GM12878 (cell line): ENCODE results near the gene SHFL. TPM values are rescaled to one million over a fixed set of nuclear protein-coding genes. Genes with fewer than 3 reads are reported as not detected.
A peak's percentile ranks its signal among the peaks of the same experiment; 100 is the strongest.

Experiments
- ATF7 ChIP-seq: fragments of 450-650 bp; IDR thresholded peaks from 2 replicates; pipeline ENCODE4 v1.6.1; 2016; ENCODE audit warnings: low read depth, mild to moderate bottlenecking
- BACH1 ChIP-seq: fragments of 450-650 bp; IDR thresholded peaks from 2 replicates; pipeline ENCODE4 v1.6.1; 2017; ENCODE audit warnings: mild to moderate bottlenecking, borderline replicate concordance
- DPF2 ChIP-seq: fragments of 450-650 bp; IDR thresholded peaks from 2 replicates; pipeline ENCODE4 v1.6.1; 2017; ENCODE audit warnings: mild to moderate bottlenecking
- EED ChIP-seq: sonication (generic); IDR thresholded peaks from 2 replicates; pipeline ENCODE4 v1.6.1; 2016; ENCODE audit warnings: antibody characterized with exemption, low read depth
- EGR1 ChIP-seq, 2 experiments: IDR thresholded peaks; 1 replicate in 1 of 2; 2 replicates in 1 of 2; pipeline ENCODE4 v1.6.1; 2011 to 2012; ENCODE audit warnings: low read depth in 2 of 2, low read length in 2 of 2, borderline replicate concordance in 1 of 2, mild to moderate bottlenecking in 1 of 2, moderate library complexity in 1 of 2
- EP300 ChIP-seq, 2 experiments: fragments of 150-350 bp in 1 of 2; IDR thresholded peaks; 2 replicates each; pipeline ENCODE4 v1.6.1; 2011 to 2012; ENCODE audit warnings: low read depth in 2 of 2, low read length in 2 of 2, borderline replicate concordance in 1 of 2, improper control_type of control experiment in 1 of 2, inconsistent platforms in 1 of 2; ENCODE audit not compliant: control insufficient read depth in 1 of 2
- GATAD2B ChIP-seq: fragments of 450-650 bp; conservative IDR thresholded peaks from 2 replicates; pipeline ENCODE4 v1.6.1; 2017; ENCODE audit warnings: low read depth, mild to moderate bottlenecking, moderate library complexity
- HSF1 ChIP-seq: fragments of 150-350 bp; IDR thresholded peaks from 2 replicates; pipeline ENCODE4 v1.6.1; 2014; ENCODE audit warnings: mild to moderate bottlenecking, low read depth, low read length
- IKZF2 ChIP-seq, 2 experiments: fragments of 450-650 bp; IDR thresholded peaks; 2 replicates each; pipeline ENCODE4 v1.6.1; 2017; ENCODE audit warnings: mild to moderate bottlenecking in 2 of 2, moderate library complexity in 2 of 2
- MAX ChIP-seq: IDR thresholded peaks from 2 replicates; pipeline ENCODE4 v1.6.1; 2012; ENCODE audit warnings: low read depth, low read length, improper control_type of control experiment
- MLLT1 ChIP-seq: fragments of 450-650 bp; IDR thresholded peaks from 2 replicates; pipeline ENCODE4 v1.6.1; 2016; ENCODE audit warnings: mild to moderate bottlenecking
- PBX3 ChIP-seq: IDR thresholded peaks from 2 replicates; pipeline ENCODE4 v1.6.1; 2011; ENCODE audit warnings: mild to moderate bottlenecking, low read depth, low read length, moderate library complexity; ENCODE audit not compliant: insufficient replicate concordance
- PKNOX1 ChIP-seq: fragments of 450-650 bp; IDR thresholded peaks from 2 replicates; pipeline ENCODE4 v1.6.1; 2016; ENCODE audit warnings: mild to moderate bottlenecking
- PML ChIP-seq: IDR thresholded peaks from 2 replicates; pipeline ENCODE4 v1.6.1; 2012; ENCODE audit warnings: low read length, inconsistent platforms
- POLR2AphosphoS2 ChIP-seq: IDR thresholded peaks from 2 replicates; pipeline ENCODE4 v1.6.1; 2011; ENCODE audit warnings: low read depth, mild to moderate bottlenecking, low read length, improper control_type of control experiment, moderate library complexity
- POU2F2 ChIP-seq: IDR thresholded peaks from 3 replicates; pipeline ENCODE4 v1.6.1; 2011; ENCODE audit warnings: low read depth, mild to moderate bottlenecking, low read length, borderline replicate concordance
- RCOR1 ChIP-seq: conservative IDR thresholded peaks from 2 replicates; pipeline ENCODE4 v1.6.1; 2012; ENCODE audit warnings: low read depth, low read length, improper control_type of control experiment
- RUNX3 ChIP-seq: IDR thresholded peaks from 2 replicates; pipeline ENCODE4 v1.6.1; 2012; ENCODE audit warnings: low read length, inconsistent platforms
- SMC3 ChIP-seq: IDR thresholded peaks from 2 replicates; pipeline ENCODE4 v1.6.1; 2011; ENCODE audit warnings: low read length, improper control_type of control experiment, borderline replicate concordance
- SUPT20H ChIP-seq: IDR thresholded peaks from 2 replicates; pipeline ENCODE4 v1.6.1; 2011; ENCODE audit warnings: low read depth, mild to moderate bottlenecking, low read length, moderate library complexity, borderline replicate concordance; ENCODE audit not compliant: control insufficient read depth
- SUZ12 ChIP-seq: fragments of 200-600 bp; sonication (generic); IDR thresholded peaks from one replicate; pipeline ENCODE4 v1.6.1; 2018; ENCODE audit warnings: antibody characterized with exemption, mild to moderate bottlenecking; ENCODE audit not compliant: unreplicated experiment
- TAF1 ChIP-seq: IDR thresholded peaks from 2 replicates; pipeline ENCODE4 v1.6.1; 2011; ENCODE audit warnings: mild to moderate bottlenecking, low read depth, low read length, borderline replicate concordance
- TCF12 ChIP-seq: IDR thresholded peaks from 2 replicates; pipeline ENCODE4 v1.6.1; 2011; ENCODE audit warnings: low read depth, mild to moderate bottlenecking, low read length
- YY1 ChIP-seq: IDR thresholded peaks from 2 replicates; pipeline ENCODE4 v1.6.1; 2011; ENCODE audit warnings: low read depth, mild to moderate bottlenecking, low read length
- ZBED1 ChIP-seq: IDR thresholded peaks from 2 replicates; pipeline ENCODE4 v1.6.1; 2016; ENCODE audit warnings: borderline replicate concordance
- ZSCAN29 ChIP-seq: fragments of 450-650 bp; IDR thresholded peaks from 2 replicates; pipeline ENCODE4 v1.6.1; 2017; ENCODE audit warnings: mild to moderate bottlenecking, moderate library complexity
- polyA plus RNA-seq, 11 experiments: library from polyadenylated mRNA; depleted of rRNA in 4 of 11; unstranded in 6 of 11; stranded (reverse) in 5 of 11; fragments of >200 nt; fragmentation: Nextera tagmentation in 4 of 11; fragmentation: Illumina TruSeq in 1 of 11; extraction: Ambion mirVana in 4 of 11; extraction: Trizol in 1 of 11; gene quantifications; 1 replicate in 1 of 11; 2 replicates in 10 of 11; pipeline versions ENCODE4 v1.2.1 to v1.2.3, GENCODE V29; 2011 to 2016; ENCODE audit warnings: inconsistent platforms in 2 of 11, missing spikeins in 2 of 11, low read depth in 1 of 11
- total RNA-seq, 4 experiments: library from RNA; depleted of rRNA in 3 of 4; stranded (reverse); fragments of >200 nt in 3 of 4; fragmentation: Illumina TruSeq in 1 of 4; extraction: Trizol in 1 of 4; gene quantifications; 2 replicates each; pipeline versions ENCODE4 v1.2.1 to v1.2.3, GENCODE V29; 2013 to 2021

The SHFL gene
- total and polyA plus RNA-seq, 10 of the 15 experiments (the other 5 are each of a cell fraction or from before 2014, with no cell fraction given), result 8.0 to 83.8 (median 40.7) TPM

GRCh38 chr19:10105509-10106099, 19.5 kb downstream of the SHFL start (continued):
- peak; percentile 91 for TF ChIP-seq MLLT1
- TF ChIP-seq MAX, result no peak
- no peak for TF ChIP-seq PBX3
- no peak; the same call in none of the 2 replicates for TF ChIP-seq DPF2
- TF ChIP-seq PML, result no peak; the same call in 1 of the 2 replicates
- TF ChIP-seq EP300 (IDR thresholded peaks at IDR 0.05; ENCODE audit: borderline replicate concordance in 1 of 2, control insufficient read depth in 1 of 2, low read depth in 2 of 2, low read length in 2 of 2), result peak in 1 of 2 experiments; percentile 73; a peak in 2 of 4 replicates
- TF ChIP-seq BACH1, result peak; percentile 71
- TF ChIP-seq HSF1, result no peak
- TF ChIP-seq RUNX3, result peak; percentile 63
- TF ChIP-seq YY1, result no peak; the same call in 1 of the 2 replicates
- peak; percentile 40; the same call in 1 of the 2 replicates for TF ChIP-seq POLR2AphosphoS2
- TF ChIP-seq ZBED1, result peak; percentile 14; the same call in 1 of the 2 replicates
- peak; percentile 23; the same call in 1 of the 2 replicates for TF ChIP-seq TAF1
- peak; percentile 55; the same call in 1 of the 2 replicates for TF ChIP-seq RCOR1
- TF ChIP-seq ATF7, result peak; percentile 80
- peak in 1 of 2 experiments; percentile 71; a peak in 2 of 3 replicates for TF ChIP-seq EGR1 (IDR thresholded peaks at IDR 0.05; ENCODE audit: borderline replicate concordance in 1 of 2, low read depth in 2 of 2, low read length in 2 of 2)
- peak; percentile 49; the same call in 1 of the 3 replicates for TF ChIP-seq POU2F2
- peak; percentile 90 to 94 for TF ChIP-seq IKZF2 (IDR thresholded peaks at IDR 0.05)
- TF ChIP-seq SUZ12, result no peak
- no peak for TF ChIP-seq SUPT20H
- peak; percentile 82; the same call in 1 of the 2 replicates for TF ChIP-seq ZSCAN29
- peak; percentile 56; the same call in 1 of the 2 replicates for TF ChIP-seq TCF12
- TF ChIP-seq PKNOX1, result peak; percentile 64; the same call in 1 of the 2 replicates
- peak; percentile 91 for TF ChIP-seq EED
- TF ChIP-seq SMC3, result peak; percentile 14; the same call in 1 of the 2 replicates
- peak; percentile 80 for TF ChIP-seq GATAD2B
